Measurements from ENCODE around the gene UBE2U.
"Not testable (repeated sequence)": the region's sequence is repeated elsewhere in the genome, so short reads cannot be mapped to it uniquely, and the experiment has no call there.

The UBE2U gene

GRCh38 chr1:64241069-64241468 is 37.6 kb downstream of the UBE2U start:
- DNase-seq (ENCODE audit: low spot score) = no peak

- no peak for DNase-seq (ENCODE audit: low spot score)
These were observed 39.7 kb downstream of the UBE2U start for GRCh38 chr1:64242895-64243756.

- no peak for DNase-seq (ENCODE audit: low spot score)
These were observed 40.3 kb downstream of the UBE2U start for GRCh38 chr1:64243757-64244080.

GRCh38 chr1:64245495-64245894 is 42.1 kb downstream of the UBE2U start:
- DNase-seq (ENCODE audit: low spot score) = no peak

GRCh38 chr1:64246294-64246917 is 43.0 kb downstream of the UBE2U start:
- no peak for DNase-seq (ENCODE audit: low spot score)

- no peak for DNase-seq (ENCODE audit: low spot score)
These were observed 44.6 kb downstream of the UBE2U start for GRCh38 chr1:64248065-64248464.

GRCh38 chr1:64250472-64250871 is 47.0 kb downstream of the UBE2U start:
- not testable (repeated sequence) for DNase-seq (ENCODE audit: low spot score)

GRCh38 chr1:64251971-64252370 is 48.5 kb downstream of the UBE2U start:
- no peak for DNase-seq (ENCODE audit: low spot score)

- not testable (repeated sequence) for DNase-seq (ENCODE audit: low spot score)
These were observed 53.8 kb downstream of the UBE2U start for GRCh38 chr1:64257233-64257632.

- DNase-seq (ENCODE audit: low spot score) = not testable (repeated sequence)
These were observed 55.0 kb downstream of the UBE2U start for GRCh38 chr1:64258444-64258843.

- DNase-seq (ENCODE audit: low spot score) = no peak
These were observed 59.9 kb downstream of the UBE2U start for GRCh38 chr1:64263335-64263734.

GRCh38 chr1:64263856-64264255 is 60.4 kb downstream of the UBE2U start:
- no peak for DNase-seq (ENCODE audit: low spot score)

- no peak for DNase-seq (ENCODE audit: low spot score)
These were observed 61.7 kb downstream of the UBE2U start for GRCh38 chr1:64265141-64265540.

GRCh38 chr1:64266991-64267390 is 63.6 kb downstream of the UBE2U start:
- no peak for DNase-seq (ENCODE audit: low spot score)

- peak; percentile 54 for DNase-seq (ENCODE audit: low spot score)
These were observed 65.5 kb downstream of the UBE2U start for GRCh38 chr1:64268653-64269557.

- no peak for DNase-seq (ENCODE audit: low spot score)
These were observed 66.1 kb downstream of the UBE2U start for GRCh38 chr1:64269558-64269884.

GRCh38 chr1:64280001-64280400 is 76.6 kb downstream of the UBE2U start:
- no peak for DNase-seq (ENCODE audit: low spot score)

GRCh38 chr1:64282351-64282750 is 78.9 kb downstream of the UBE2U start:
- DNase-seq (ENCODE audit: low spot score) = no peak

- DNase-seq (ENCODE audit: low spot score) = no peak
These were observed 83.6 kb downstream of the UBE2U start for GRCh38 chr1:64287071-64287470.

GRCh38 chr1:64290420-64290819 is 87.0 kb downstream of the UBE2U start:
- no peak for DNase-seq (ENCODE audit: low spot score)

- no peak for DNase-seq (ENCODE audit: low spot score)
These were observed 88.5 kb downstream of the UBE2U start for GRCh38 chr1:64291931-64292330.

- DNase-seq (ENCODE audit: low spot score) = no peak
These were observed 89.0 kb downstream of the UBE2U start for GRCh38 chr1:64292399-64292798.

- no peak for DNase-seq (ENCODE audit: low spot score)
These were observed 90.4 kb downstream of the UBE2U start for GRCh38 chr1:64293820-64294219.
